Measurements from ENCODE around the gene TOE1. TPM values are rescaled to one million over a fixed set of nuclear protein-coding genes. Genes with fewer than 3 reads are reported as not detected.

The TOE1 gene
- polyA plus RNA-seq, 1 experiment, result 19.4 TPM

- no peaks in the 10 kb centered on the region for H3K27me3 ChIP-seq (ENCODE audit: control insufficient read depth, insufficient read depth, low read length)
- DNase-seq (ENCODE audit: low read depth), result no peak
- ChIA-PET CTCF (interaction anchor here (1.2 to 10.1 kb wide), 2 partner anchors 128 to 350 kb away, joined by 3 to 173 read pairs; partner anchors contain the start of gene TESK2), POLR2A (no interaction called here)
- TF ChIP-seq CTCF (IDR thresholded peaks at IDR 0.05; ENCODE audit: insufficient read depth, low read depth, low read length), result no peak
- H3K4me3 ChIP-seq (ENCODE audit: low read depth, low read length), result no peak overlapping the region
- no peaks in the 10 kb centered on the region for H3K36me3 ChIP-seq (ENCODE audit: control insufficient read depth, insufficient read depth, low read length)
Observed at GRCh38 chr1:45364294-45364693, 24.3 kb downstream of the TOE1 start.

- no peak for TF ChIP-seq CTCF (IDR thresholded peaks at IDR 0.05; ENCODE audit: insufficient read depth, low read depth, low read length)
Observed at GRCh38 chr1:45365051-45365450, 25.1 kb downstream of the TOE1 start.

DNA sequence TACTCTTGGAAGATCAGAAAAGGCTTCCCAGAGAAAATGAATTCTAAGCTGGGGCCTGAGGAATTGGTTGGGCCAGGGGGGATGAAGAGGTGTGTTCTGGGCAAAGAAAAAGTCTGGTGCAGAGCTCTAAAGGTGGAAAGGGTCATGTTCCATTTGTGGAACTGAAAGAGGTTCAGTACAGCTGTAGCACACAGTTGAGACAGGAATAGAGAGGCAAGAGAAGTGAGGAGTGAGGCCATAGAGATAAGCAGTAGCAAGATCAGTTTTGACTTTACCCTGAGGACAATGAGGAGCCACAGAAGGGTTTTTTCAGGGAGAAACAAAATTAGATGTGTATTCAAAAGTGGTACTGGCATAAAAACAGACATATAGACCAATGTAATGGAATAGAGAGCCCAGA, 30.6 kb downstream of the TOE1 start:
- Histone ChIP-seq H3K36me3 (ENCODE audit: control insufficient read depth, insufficient read depth, low read length) (no peaks in the 10 kb centered on the region), H3K27me3 (ENCODE audit: control insufficient read depth, insufficient read depth, low read length) (no peaks in the 10 kb centered on the region), H3K4me3 (ENCODE audit: low read depth, low read length) (no peak overlapping the region)
- CTCF ChIA-PET, result interaction anchor here (1.1 to 1.8 kb wide), 2 partner anchors 11 to 122 kb away, joined by 3 to 7 read pairs; no protein-coding TSS in a partner anchor
- no peak for TF ChIP-seq CTCF (IDR thresholded peaks at IDR 0.05; ENCODE audit: insufficient read depth, low read depth, low read length)
- POLR2A ChIA-PET, result no interaction called here
- no peak for DNase-seq (ENCODE audit: low read depth)

More at GRCh38 chr1:45365051-45365450, 25.1 kb downstream of the TOE1 start:
- H3K4me3 ChIP-seq (ENCODE audit: low read depth, low read length), result no peak overlapping the region
- ChIA-PET CTCF (interaction anchor here (1.2 to 10.1 kb wide), 2 partner anchors 127 to 351 kb away, joined by 3 to 173 read pairs; partner anchors contain the start of gene TESK2), POLR2A (no interaction called here)
- no peaks in the 10 kb centered on the region for H3K27me3 ChIP-seq (ENCODE audit: control insufficient read depth, insufficient read depth, low read length)
- no peaks in the 10 kb centered on the region for H3K36me3 ChIP-seq (ENCODE audit: control insufficient read depth, insufficient read depth, low read length)
- DNase-seq (ENCODE audit: low read depth), result no peak

DNA sequence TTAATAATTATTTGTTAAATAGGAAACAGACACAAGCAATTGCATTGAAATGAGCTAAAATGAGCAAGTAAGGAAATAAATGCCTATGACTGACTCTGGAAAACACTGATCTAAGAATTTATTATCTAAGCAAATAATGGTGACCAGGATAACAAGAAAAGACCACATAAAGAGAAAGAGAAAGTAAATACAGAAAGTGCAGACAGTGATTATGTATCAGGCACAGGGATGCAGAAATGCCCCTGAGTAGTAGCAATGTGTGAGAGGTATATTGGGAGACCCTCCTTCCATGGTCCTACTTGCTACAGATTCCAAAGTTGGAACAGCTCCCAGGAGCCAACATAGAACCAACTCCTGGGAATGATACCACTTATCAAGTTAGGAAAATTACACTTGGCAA, 33.6 kb downstream of the TOE1 start:
- no peaks in the 10 kb centered on the region for H3K27me3 ChIP-seq (ENCODE audit: control insufficient read depth, insufficient read depth, low read length)
- H3K36me3 ChIP-seq (ENCODE audit: control insufficient read depth, insufficient read depth, low read length), result no peaks in the 10 kb centered on the region
- DNase-seq (ENCODE audit: low read depth), result no peak
- ChIA-PET CTCF (interaction anchor here (1.0 kb wide), 1 partner anchor 119 kb away, joined by 4 read pairs; no protein-coding TSS in a partner anchor), POLR2A (no interaction called here)
- TF ChIP-seq CTCF (IDR thresholded peaks at IDR 0.05; ENCODE audit: insufficient read depth, low read depth, low read length), result no peak
- no peak overlapping the region for H3K4me3 ChIP-seq (ENCODE audit: low read depth, low read length)

DNA sequence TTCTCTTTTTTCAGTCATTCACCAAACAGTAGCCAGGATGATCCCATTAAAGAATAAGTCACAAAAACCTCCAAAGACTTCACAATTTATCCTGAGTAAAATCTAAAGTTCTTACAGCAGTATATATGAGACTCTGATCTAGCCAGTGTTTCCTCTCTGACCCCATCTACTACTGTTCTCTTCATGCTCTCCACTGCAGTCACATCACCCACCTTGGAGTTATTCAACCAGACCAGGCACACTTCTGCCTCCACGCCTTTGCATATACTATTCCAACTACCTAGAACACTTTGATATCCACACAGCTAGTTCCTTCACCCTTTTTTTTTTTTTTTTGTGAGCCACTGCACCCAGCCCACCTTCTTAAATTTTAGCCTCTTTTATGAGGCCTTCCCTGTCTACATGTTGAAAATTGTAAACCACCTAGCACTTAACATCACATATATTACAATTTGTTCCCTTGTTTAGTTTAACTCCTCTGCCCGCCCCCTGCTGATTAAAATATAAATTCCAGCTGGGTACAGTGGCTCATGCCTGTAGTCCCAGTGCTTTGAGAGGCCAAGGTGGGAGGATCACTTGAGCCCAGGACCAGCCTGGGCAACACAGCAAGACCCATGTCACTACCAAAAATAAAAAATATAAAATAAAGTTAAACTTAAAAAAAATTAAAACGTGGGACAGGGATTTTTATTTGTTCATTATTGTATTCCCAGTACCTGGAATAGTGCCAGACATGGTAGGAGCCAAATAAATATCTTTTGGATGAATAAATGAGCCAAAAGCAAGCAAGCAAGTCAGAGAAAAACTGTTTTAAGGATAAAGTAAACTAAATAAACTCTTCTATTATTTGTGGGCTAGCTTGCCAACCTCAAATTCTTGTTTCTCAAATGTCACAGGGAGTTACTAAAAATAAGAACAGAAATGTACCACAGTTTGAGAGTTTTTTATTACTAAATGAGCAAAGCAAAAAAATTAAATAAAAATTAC, 35.4 kb downstream of the TOE1 start:
- DNase-seq (ENCODE audit: low read depth), result peak; percentile 12
- Histone ChIP-seq H3K4me3 (ENCODE audit: low read depth, low read length) (no peak overlapping the region), H3K36me3 (ENCODE audit: control insufficient read depth, insufficient read depth, low read length) (no peaks in the 10 kb centered on the region), H3K27me3 (ENCODE audit: control insufficient read depth, insufficient read depth, low read length) (no peaks in the 10 kb centered on the region)
- TF ChIP-seq CTCF (IDR thresholded peaks at IDR 0.05; ENCODE audit: insufficient read depth, low read depth, low read length), result peak; percentile 13; the same call in 1 of the 2 replicates
- ChIA-PET POLR2A (no interaction called here), CTCF (interaction anchor here (1.2 kb wide), 1 partner anchor 16 kb away, joined by 5 read pairs; no protein-coding TSS in a partner anchor)

Data from BJ (cell line).